Loucy (cell line): ENCODE results near the gene SLC11A1.

Experiments
- EZH2phosphoT487 ChIP-seq: fragments of 200-600 bp; IDR thresholded peaks from 2 replicates; pipeline ENCODE4 v1.6.1; 2018; ENCODE audit warnings: antibody characterized with exemption, mild to moderate bottlenecking, moderate library complexity, borderline replicate concordance
- TF ChIP-seq, protein P1 (sequence below): fragments of 200-600 bp; sonication (generic); conservative IDR thresholded peaks from 2 replicates; pipeline ENCODE4 v1.5.1; 2014; ENCODE audit warnings: mild to moderate bottlenecking, antibody characterized with exemption, low read length

DNA sequence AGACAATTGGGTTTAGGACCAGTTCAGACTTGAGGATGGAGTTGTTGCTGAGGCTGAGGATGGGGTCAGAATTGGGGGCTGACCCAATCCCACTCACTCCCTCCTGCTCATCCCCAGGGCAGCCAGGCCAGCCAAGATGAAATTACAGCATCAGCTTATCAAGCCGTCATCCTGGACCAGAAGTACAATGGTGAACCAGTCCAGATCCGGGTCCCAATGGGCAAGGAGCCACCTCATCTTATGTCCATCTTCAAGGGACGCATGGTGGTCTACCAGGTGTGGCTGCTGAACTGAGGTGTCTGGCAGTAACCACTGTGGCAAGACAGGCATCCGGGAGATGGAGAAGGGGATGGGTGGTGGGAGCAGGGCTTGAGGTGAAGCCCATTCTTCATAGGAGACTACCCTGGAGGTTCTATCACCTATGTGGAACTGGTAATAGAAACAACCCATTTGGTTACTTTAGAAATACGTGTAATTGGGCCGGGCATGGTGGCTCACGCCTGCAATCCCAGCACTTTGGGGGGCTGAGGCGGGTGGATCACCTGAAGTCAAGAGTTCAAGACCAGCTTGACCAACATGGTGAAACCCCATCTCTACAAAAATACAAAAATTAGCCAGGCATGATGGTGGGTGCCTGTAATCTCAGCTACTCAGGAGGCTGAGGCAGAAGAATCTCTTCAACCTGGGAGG lies 50.7 kb downstream of the SLC11A1 start:
- TF ChIP-seq, protein P1, sequence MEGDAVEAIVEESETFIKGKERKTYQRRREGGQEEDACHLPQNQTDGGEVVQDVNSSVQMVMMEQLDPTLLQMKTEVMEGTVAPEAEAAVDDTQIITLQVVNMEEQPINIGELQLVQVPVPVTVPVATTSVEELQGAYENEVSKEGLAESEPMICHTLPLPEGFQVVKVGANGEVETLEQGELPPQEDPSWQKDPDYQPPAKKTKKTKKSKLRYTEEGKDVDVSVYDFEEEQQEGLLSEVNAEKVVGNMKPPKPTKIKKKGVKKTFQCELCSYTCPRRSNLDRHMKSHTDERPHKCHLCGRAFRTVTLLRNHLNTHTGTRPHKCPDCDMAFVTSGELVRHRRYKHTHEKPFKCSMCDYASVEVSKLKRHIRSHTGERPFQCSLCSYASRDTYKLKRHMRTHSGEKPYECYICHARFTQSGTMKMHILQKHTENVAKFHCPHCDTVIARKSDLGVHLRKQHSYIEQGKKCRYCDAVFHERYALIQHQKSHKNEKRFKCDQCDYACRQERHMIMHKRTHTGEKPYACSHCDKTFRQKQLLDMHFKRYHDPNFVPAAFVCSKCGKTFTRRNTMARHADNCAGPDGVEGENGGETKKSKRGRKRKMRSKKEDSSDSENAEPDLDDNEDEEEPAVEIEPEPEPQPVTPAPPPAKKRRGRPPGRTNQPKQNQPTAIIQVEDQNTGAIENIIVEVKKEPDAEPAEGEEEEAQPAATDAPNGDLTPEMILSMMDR, result no peak
- no peak for TF ChIP-seq EZH2phosphoT487
